NCI-H82 (cell line): ENCODE results near the gene PDGFC.
"Not testable (repeated sequence)": the region's sequence is repeated elsewhere in the genome, so short reads cannot be mapped to it uniquely, and the experiment has no call there.

ENCODE experiments used
- DNase-seq: peaks from one replicate; lab custom pipeline; 2025; lab: John Stamatoyannopoulos, UW

Gene PDGFC

DNA sequence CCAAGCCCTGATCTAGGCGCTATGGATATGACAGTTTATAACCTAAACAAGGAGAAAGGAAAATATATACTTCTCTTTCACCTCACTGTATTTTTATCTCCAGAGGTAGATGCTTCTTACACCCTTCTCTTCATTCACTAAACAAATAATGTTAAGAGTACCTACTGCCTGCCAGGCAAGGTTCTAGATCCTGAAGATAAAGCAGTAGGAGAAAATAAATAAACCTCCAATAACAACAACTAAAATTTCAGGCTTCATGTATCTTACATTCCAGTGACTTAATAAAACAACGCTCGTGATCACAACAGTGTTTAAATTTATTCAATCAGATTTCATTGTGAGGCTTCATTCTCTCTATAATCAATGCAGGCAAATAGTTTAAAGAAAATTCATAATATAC is 20.7 kb downstream of the PDGFC start:
- DNase-seq, result no peak

- no peak for DNase-seq
Observed at GRCh38 chr4:156950090-156950489, 21.5 kb downstream of the PDGFC start.

DNA sequence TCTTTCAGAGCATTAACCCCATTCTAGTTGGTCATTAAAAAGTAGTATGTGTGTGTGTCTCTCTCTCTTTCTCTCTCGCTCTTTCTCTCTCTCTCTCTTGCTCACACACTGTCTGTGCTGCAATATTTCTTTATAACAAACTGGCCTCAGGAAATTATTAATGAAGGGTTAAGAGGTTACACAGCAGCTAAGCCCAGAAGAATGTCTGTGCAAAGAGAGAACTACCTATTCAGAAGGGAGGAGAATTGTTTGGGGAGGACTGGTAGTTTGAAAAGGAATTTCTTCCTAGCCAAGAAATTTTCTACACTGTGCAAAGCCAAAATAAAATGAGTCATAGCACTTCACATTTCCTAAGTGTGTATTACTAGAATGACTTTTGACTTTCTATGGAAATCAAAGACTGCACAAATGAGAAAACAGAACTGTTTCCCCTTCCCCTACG is 22.2 kb downstream of the PDGFC start:
- no peak for DNase-seq

- DNase-seq, result peak; percentile 28
Observed at GRCh38 chr4:156948738-156949137, 22.9 kb downstream of the PDGFC start.

GRCh38 chr4:156948133-156948532 is 23.5 kb downstream of the PDGFC start:
- no peak for DNase-seq

DNA sequence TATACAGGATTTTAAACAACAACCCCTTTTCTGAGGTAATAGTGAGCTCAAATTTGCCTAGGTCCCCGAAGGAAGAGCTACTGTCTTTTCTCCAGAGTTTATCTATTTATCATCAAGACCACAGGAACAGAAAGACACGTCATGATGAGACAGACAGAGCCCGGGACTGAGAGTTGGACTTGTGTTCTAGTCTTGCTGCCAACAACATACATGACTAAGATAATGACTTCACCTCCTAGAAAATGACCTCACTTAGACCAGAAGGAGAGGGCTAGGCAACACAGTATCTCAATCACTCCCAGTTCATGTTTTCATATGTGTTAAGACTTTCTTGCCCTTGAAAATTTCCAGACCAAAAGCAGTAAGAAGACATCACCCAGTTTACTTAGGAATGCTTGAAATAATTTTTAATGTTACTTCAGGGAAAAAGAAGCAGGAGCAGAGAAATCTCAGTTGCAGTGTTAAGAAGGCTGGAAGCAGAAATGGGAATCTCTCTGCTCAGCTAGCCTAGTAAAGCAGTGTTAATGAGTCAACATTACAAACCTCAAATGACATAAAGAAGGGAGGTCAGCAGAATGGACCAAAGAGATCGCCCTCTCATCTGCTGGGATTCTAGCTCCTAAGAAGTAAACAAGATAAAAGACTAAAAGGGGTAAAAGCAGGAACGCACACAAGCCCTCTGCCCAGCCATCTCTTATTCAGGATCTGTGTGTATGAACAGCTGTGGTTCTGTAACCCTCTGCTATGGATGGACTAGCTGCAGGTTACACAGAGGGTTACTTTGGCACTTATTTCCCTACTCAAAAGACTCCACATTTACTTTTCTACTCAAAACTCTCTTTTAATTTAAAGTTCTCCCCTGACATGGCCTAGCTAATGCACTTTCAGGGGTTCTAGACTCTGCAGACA is 24.8 kb downstream of the PDGFC start:
- DNase-seq, result peak; percentile 60

DNA sequence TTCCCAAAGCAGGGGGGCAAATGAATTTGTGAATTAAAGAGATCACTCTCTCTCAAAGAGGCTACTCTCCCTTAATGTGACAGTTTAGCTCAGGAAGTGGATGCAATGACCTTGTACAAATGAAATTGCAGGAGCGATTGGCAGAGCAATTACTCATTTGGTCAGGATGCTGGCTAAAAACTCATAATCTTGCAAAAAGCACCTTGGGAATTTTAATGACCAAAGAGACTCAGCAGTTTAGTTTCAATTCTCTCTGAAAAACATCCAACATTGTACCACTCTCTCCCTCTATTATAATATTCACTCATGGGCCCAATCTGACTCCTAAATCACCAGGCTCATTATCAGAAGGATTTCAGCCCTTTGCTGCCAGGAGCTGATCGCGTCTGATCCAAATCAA is 26.1 kb downstream of the PDGFC start:
- DNase-seq, result peak; percentile 16

DNA sequence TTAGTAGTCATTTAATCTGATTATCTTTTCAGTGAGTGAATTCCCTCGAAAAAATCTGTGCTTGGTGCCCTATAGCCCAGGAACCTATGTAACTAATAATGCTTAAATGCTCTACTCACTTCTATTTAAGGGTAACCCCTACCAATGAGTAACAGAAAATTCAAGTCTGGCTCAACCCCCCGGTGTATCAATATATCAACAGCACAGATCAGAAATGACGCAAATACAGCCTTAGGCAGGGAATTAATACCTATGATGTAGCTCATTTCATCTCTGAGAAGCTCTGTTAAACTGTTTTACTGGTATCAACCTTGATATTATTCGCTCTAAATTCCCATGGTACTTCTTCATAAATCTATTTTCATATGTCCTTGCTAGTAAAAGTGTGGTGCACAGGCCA is 28.6 kb downstream of the PDGFC start:
- DNase-seq, result no peak

DNA sequence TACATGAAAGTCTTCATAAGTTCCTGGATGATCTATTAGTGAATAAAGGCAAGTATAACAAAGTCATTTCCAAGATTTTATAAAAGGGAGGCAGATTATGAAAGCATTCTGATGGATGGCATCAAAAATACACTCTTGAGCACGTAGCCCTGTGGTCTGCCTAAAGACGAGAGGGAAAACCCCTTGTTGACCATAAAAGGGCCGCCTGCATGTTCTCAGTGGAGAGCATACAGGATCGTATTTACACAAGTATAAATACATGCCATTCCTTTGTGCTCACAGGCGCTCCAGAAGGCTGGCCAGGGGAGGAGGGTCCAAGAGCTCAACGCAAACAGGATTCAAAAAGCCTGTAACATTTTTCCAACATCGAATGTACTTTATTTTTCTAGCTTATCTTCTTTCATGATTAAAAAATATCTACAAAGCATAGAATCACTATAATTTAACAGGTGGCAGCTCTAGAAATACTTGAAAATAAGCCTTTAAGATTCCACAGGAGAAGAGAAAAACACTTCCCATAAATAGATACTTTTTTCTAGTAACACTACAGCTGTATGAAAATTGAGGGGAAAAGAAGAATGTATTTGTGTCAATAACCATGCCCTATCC is 29.6 kb downstream of the PDGFC start:
- DNase-seq, result peak; percentile 78

DNA sequence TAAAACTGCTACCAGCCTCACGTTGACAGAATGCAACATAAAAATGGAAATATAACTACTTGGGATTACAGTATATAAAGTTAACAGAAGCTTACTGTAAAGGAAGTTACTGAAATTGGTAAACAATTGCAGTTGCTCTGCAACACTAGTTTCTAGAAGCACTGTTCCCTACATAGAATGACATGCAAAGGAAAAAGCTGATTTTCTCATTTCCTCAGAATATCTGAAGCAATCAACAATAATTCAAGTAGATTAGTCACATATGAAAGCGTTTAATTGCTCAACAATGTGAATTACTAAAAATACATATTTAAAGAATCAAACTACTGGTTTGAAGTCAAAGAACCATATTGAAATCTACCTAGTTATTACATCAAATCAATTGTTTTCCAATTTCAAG is 31.8 kb downstream of the PDGFC start:
- no peak for DNase-seq

DNA sequence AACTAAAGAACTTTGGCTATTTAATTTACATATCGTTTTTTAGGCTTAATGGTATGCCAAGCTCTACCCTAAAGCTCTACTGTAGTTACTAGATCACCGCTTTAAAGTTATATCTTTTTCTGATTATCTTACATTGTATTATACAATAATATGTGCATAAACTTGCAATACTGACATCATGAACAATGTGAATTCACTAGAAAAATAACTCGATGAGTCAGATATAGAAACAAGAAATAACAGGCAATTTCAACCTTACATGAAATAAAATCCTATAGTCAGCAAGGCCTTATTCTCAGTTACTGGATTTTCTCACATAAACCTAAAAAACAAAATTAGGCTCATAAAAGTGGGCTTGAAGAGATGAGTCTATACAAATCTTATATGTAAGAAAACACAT is 32.5 kb downstream of the PDGFC start:
- no peak for DNase-seq

DNA sequence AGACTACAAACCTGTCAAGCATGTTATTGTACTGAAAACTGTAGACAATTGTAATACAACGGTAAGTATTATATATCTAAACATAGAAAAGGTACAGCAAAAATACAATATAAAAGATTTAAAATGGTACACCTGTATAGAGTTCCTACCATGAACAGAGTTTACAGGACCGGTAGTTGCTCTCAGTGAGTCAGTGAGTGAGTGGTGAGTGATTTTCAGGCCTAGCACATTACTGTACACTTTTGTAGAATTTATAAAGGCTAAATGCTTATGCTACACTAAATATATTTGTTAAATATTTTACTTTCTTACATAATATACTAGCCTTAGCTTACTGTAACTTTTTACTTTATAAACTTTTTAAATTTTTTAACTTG is 37.4 kb downstream of the PDGFC start:
- DNase-seq, result no peak

DNA sequence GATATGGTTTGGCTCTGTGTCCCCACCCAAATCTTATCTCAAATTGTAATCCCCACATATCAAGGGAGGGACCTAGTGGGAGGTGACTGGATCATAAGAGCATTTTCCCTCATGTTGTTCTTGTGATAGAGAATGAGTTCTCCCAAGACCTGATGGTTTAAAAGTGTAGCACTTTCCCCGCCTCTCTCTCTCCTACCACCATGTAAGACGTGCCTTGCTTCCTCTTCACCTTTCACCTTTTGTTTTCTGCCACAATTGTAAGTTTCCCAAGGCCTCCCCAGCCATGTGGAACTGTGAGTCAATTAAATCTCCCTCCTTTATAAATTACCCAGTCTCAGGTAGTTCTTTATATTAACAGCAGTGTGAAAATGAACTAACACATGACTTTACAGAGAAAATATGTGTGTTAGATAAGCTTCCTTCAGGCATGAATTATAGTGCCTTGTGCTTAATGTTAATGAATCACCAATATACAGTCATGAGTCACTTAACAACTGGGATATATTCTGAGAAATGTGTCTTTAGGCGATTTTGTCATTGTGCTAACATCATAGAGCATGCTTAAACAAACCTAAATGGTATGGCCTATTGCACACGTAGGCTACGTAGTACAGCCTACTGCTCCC is 37.9 kb downstream of the PDGFC start:
- DNase-seq, result no peak

DNA sequence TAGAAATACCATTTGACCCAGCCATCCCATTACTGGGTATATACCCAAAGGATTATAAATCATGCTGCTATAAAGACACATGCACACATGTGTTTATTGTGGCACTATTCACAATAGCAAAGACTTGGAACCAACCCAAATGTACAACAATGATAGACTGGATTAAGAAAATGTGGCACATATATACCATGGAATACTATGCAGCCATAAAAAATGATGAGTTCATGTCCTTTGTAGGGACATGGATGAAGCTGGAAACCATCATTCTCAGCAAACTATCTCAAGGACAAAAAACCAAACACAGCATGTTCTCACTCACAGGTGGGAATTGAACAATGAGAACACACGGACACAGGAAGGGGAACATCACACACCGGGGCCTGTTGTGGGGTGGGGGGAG is 39.2 kb downstream of the PDGFC start:
- not testable (repeated sequence) for DNase-seq

GRCh38 chr4:156931267-156931666 is 40.3 kb downstream of the PDGFC start:
- DNase-seq, result no peak

DNA sequence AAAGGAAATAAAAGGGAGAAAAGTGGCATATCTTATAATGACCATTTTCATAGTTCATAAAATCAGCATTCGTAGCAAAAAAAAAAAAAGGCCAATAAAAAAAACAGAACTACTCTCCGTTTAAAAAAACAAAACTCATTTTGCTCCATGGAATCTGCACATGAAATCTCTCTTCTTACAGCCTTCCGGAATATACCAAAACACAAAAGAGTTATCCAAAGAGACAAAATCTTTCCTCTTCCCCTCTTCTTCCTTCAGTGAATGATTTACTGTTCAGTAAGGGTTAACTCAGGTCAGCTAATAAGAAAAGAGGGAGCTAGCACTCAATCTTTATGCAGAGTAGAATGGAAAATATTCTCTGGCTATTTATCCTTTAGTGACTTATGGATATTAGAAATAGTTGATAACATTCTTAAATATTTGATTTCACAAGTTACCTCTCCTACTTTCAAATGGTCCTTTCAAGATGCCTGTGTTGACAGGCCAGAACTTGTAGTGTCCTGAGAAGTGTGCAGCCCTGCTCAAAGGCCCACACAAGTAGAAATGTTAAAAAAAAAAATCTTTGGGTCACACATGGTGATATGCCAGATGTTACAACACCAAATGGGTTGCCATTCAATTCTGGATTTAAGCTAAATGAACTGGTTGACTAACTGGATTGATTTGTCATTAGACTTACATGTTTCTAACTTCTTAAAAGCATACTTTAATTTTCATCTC is 42.1 kb downstream of the PDGFC start:
- no peak for DNase-seq

DNA sequence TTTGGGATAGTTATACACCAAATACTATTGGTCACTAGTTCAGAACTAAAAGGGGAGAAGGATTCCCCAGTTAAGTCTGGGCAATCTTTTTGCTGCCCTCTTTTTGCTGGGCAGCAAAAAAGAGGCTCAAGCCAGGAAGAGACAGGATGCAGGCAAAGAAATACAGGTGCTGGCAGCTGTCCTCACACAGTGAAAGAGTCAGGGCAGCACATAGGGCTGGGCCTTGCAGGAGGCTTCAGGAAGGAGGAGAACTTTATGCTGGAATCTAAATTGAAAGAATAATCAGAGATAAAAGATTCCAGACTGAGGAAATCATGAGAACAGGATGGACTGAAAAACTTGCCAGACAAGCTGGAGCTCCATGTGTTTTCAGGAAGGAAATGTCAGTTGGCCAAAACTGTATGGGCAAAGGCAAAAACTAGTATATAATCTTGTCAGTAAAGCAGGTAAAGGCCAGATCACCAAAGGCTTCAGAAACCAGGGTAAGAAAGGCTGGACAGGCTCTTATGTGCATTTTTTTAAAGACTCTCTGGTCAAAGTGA is 46.8 kb downstream of the PDGFC start:
- no peak for DNase-seq

- no peak for DNase-seq
Observed at GRCh38 chr4:156923525-156923924, 48.1 kb downstream of the PDGFC start.

DNA sequence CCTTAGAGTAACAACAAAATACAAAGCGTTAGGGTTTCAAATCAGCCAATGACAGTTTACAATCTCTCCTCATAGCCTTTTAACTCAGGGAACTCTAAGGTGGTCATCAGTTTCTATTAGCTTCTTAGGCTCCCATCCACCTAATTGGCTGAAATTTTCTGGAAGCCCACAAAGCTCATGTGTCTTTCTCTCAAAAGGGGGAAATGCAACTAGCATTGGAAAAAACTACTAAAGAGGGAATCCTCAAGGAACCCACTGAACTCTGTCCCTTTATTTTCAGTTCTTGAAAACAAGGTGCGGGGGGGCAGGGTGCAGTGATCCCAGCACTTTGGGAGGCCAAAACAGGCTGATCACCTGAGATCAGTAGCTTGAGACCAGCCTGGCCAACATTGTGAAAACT is 56.4 kb downstream of the PDGFC start:
- no peak for DNase-seq

GRCh38 chr4:156913234-156913633 is 58.4 kb downstream of the PDGFC start:
- DNase-seq, result no peak

DNA sequence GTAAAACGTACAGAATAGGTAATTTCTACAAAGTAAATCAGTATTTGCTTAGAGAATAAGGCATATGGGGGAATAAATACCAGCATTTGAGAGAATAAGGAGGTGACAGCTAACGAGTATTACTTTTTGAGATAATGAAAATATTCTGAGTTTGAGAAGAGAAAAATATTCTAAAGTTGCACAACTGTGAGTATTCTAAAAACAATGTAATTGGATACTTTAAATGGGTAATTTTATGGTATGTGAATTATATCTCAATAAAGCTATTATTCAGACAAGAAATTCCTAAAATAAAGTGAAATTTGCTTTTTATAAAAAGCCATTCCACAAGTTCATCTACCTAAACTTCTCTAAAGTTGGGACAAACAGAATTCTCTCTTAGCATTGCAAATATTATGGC is 62.6 kb downstream of the PDGFC start:
- no peak for DNase-seq

DNA sequence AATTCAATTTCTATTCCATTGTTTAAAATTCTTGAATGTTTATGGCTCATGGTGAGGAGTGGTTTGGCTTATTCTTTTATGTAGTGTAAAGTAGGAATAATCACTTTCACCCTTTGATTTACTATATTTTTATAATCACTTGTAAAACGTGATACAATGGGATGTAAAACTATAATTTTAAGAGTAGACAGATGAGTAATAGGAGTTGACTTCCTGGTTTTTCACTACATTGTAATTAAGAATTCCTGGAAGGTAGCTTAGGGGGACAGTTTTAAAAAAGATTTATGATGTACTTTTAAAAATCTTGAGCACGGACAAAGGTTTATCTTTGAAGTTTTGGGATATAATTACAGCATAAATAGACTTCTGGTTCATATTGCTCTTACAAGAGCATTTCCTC is 65.3 kb downstream of the PDGFC start:
- no peak for DNase-seq
